HEK293 (cell line): ENCODE data around the gene ACSM4.

Experiments
- CTCF ChIP-seq: fragments of 450-650 bp; formaldehyde crosslinking; IDR thresholded peaks from 2 replicates; pipeline ENCODE4 v1.5.1; 2016; ENCODE audit warnings: missing biosample characterization, missing genetic modification characterization
- MEIS1 ChIP-seq: sonication (generic); formaldehyde crosslinking; IDR thresholded peaks from 2 replicates; pipeline ENCODE4 v1.8.1; 2022; ENCODE audit warnings: missing genetic modification reagents, mild to moderate bottlenecking, borderline replicate concordance
- PRDM2 ChIP-seq: fragments of 450-650 bp; formaldehyde crosslinking; IDR thresholded peaks from 2 replicates; pipeline ENCODE4 v1.5.1; 2016; ENCODE audit warnings: missing biosample characterization, missing genetic modification characterization, borderline replicate concordance
- SP2 ChIP-seq: fragments of 450-650 bp; formaldehyde crosslinking; IDR thresholded peaks from 2 replicates; pipeline ENCODE4 v1.5.1; 2016; ENCODE audit warnings: missing biosample characterization, missing genetic modification characterization
- ZBTB21 ChIP-seq: fragments of 450-650 bp; formaldehyde crosslinking; IDR thresholded peaks from 2 replicates; pipeline ENCODE4 v1.5.1; 2017; ENCODE audit warnings: missing biosample characterization, missing genetic modification characterization
- ZBTB26 ChIP-seq: fragments of 450-650 bp; formaldehyde crosslinking; optimal IDR thresholded peaks from 2 replicates; pipeline ENCODE3; 2016; ENCODE audit warnings: missing biosample characterization, mild to moderate bottlenecking, missing genetic modification characterization
- ZNF350 ChIP-seq: fragments of 450-650 bp; formaldehyde crosslinking; IDR thresholded peaks from 2 replicates; pipeline ENCODE4 v1.5.0; 2017; ENCODE audit warnings: missing biosample characterization, mild to moderate bottlenecking, missing genetic modification characterization
- ZNF785 ChIP-seq: fragments of 450-650 bp; formaldehyde crosslinking; IDR thresholded peaks from 2 replicates; pipeline ENCODE4 v1.5.1; 2016; ENCODE audit warnings: missing biosample characterization, missing genetic modification characterization

- no peak for TF ChIP-seq SP2
- no peak for TF ChIP-seq CTCF (tag by site-specific recombination)
- no peak for TF ChIP-seq PRDM2 (tag by site-specific recombination)
- no peak for TF ChIP-seq ZBTB21 (tag by site-specific recombination)
- TF ChIP-seq ZBTB26 (tag by site-specific recombination): no peak
- no peak for TF ChIP-seq ZNF350
- no peak for TF ChIP-seq MEIS1
- TF ChIP-seq ZNF785: no peak
These were observed 50.7 kb downstream of the ACSM4 start for GRCh38 chr12:7354529-7354928.
